ENCODE results near the gene SNED1. TPM values are rescaled to one million over a fixed set of nuclear protein-coding genes. Genes with fewer than 3 reads are reported as not detected.
A peak's percentile ranks its signal among the peaks of the same experiment; 100 is the strongest.

The SNED1 gene
- polyA plus RNA-seq, 3 donors, result 0.02 to 3.4 (median 0.12) TPM

DNA sequence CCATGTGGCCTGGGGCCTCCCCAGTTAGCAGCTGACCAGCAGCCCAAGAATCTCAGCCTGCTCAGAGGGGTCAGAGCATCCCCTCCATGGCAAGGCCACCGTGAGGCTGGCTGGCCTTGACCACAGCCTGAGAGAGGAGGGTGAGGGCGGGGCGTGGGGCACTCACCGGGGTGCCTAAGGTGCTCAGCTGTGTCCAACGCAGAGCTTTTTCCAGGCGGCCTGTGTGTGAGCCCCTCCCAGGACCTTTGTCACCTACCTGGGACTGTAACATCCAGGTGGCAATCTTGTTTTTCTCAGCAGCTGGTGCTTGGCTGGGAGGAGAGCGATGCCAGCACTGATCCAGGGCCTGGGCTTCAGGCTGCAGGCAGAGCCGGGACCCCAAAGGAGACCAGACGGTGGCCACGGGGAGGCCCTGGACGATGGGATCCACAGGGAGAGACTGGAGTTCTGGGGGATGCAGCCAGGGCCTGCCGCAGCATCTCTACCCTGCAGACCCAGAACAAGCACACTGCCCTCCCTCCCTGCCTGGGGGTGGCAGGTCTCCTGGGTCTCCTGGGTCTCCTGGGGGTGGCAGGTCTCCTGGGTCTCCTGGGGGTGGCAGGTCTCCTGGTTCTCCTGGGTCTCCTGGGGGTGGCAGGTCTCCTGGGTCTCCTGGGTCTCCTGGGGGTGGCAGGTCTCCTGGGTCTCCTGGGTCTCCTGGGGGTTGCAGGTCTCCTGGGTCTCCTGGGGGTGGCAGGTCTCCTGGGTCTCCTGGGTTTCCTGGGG is 12.3 kb downstream of the SNED1 start:
- Histone ChIP-seq H3K36me3 (replicated peaks in 1 of 2; ENCODE audit: control insufficient read depth in 1 of 2, insufficient read depth in 2 of 2, low read length in 2 of 2) (no peaks in the 10 kb centered on the region), H2AFZ (ENCODE audit: insufficient read depth, low read depth, low read length, poor library complexity, severe bottlenecking) (no peak overlapping the region), H4K20me1 (ENCODE audit: insufficient read depth, low read length) (no peaks in the 10 kb centered on the region), H3K27me3 (ENCODE audit: control insufficient read depth in 2 of 2, insufficient read depth in 2 of 2, low read length in 2 of 2) (no peaks in the 10 kb centered on the region), H3K4me1 (ENCODE audit: control insufficient read depth in 1 of 2, insufficient read depth in 2 of 2, low read length in 2 of 2) (peaks cover 8 to 11% of the 10 kb centered on the region in 2 donors), H3K9ac (ENCODE audit: insufficient read depth, low read length, poor library complexity, severe bottlenecking) (no peak overlapping the region), H3K9me3 (replicated peaks in 1 of 2; ENCODE audit: control insufficient read depth in 1 of 2, insufficient read depth in 1 of 2, low read length in 2 of 2) (peaks cover 0 to under 1% of the 10 kb centered on the region in 2 donors), H3K79me2 (ENCODE audit: insufficient read depth, low read length) (no peaks in the 10 kb centered on the region), H3K4me2 (replicated peaks; ENCODE audit: extremely low read depth, low read length, poor library complexity, severe bottlenecking) (no peak overlapping the region), H3K27ac (ENCODE audit: low read depth in 1 of 2, low read length in 2 of 2) (no peak overlapping the region), H3K4me3 (replicated peaks in 1 of 3; ENCODE audit: low read depth in 2 of 3, low read length in 3 of 3) (peak overlapping the region in 1 of 3 experiments; percentile 59)
- Mint-ChIP-seq H3K27me3 (ENCODE audit: low read depth in 3 of 3) (peaks cover 9 to 30% (median 12%) of the 10 kb centered on the region in 3 donors), H3K4me1 (peaks cover 9% of the 10 kb centered on the region), H3K9me3 (peaks cover 1 to 6% (median 4%) of the 10 kb centered on the region in 7 donors), H3K4me3 (peak overlapping the region in 1 of 2 donors; percentile 82), H3K36me3 (no peaks in the 10 kb centered on the region), H3K27ac (no peak overlapping the region)
- intact Hi-C loops (cut with micrococcal nuclease), result no loop called here
- WGBS (ENCODE audit: insufficient coverage), result 71% methylated on average over 11 of the region's 12 CpGs
- DNase-seq, result no peak
- TF ChIP-seq, protein P1, sequence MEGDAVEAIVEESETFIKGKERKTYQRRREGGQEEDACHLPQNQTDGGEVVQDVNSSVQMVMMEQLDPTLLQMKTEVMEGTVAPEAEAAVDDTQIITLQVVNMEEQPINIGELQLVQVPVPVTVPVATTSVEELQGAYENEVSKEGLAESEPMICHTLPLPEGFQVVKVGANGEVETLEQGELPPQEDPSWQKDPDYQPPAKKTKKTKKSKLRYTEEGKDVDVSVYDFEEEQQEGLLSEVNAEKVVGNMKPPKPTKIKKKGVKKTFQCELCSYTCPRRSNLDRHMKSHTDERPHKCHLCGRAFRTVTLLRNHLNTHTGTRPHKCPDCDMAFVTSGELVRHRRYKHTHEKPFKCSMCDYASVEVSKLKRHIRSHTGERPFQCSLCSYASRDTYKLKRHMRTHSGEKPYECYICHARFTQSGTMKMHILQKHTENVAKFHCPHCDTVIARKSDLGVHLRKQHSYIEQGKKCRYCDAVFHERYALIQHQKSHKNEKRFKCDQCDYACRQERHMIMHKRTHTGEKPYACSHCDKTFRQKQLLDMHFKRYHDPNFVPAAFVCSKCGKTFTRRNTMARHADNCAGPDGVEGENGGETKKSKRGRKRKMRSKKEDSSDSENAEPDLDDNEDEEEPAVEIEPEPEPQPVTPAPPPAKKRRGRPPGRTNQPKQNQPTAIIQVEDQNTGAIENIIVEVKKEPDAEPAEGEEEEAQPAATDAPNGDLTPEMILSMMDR (IDR thresholded peaks at IDR 0.05), result no peak

GRCh38 chr2:241011296-241011600 is 12.8 kb downstream of the SNED1 start:
- H3K4me1 Mint-ChIP-seq, result peaks cover 9% of the 10 kb centered on the region
- TF ChIP-seq, protein P1 (IDR thresholded peaks at IDR 0.05), result no peak
- Histone ChIP-seq H3K9me3 (replicated peaks in 1 of 2; ENCODE audit: control insufficient read depth in 1 of 2, insufficient read depth in 1 of 2, low read length in 2 of 2) (no peaks in the 10 kb centered on the region), H3K9ac (ENCODE audit: insufficient read depth, low read length, poor library complexity, severe bottlenecking) (no peak overlapping the region), H4K20me1 (ENCODE audit: insufficient read depth, low read length) (no peaks in the 10 kb centered on the region), H3K4me3 (replicated peaks in 1 of 3; ENCODE audit: low read depth in 2 of 3, low read length in 3 of 3) (no peak overlapping the region), H3K4me2 (replicated peaks; ENCODE audit: extremely low read depth, low read length, poor library complexity, severe bottlenecking) (no peak overlapping the region), H3K27me3 (ENCODE audit: control insufficient read depth in 2 of 2, insufficient read depth in 2 of 2, low read length in 2 of 2) (no peaks in the 10 kb centered on the region), H3K36me3 (replicated peaks in 1 of 2; ENCODE audit: control insufficient read depth in 1 of 2, insufficient read depth in 2 of 2, low read length in 2 of 2) (no peaks in the 10 kb centered on the region), H3K27ac (ENCODE audit: low read depth in 1 of 2, low read length in 2 of 2) (no peak overlapping the region), H2AFZ (ENCODE audit: insufficient read depth, low read depth, low read length, poor library complexity, severe bottlenecking) (no peak overlapping the region), H3K79me2 (ENCODE audit: insufficient read depth, low read length) (no peaks in the 10 kb centered on the region), H3K4me1 (ENCODE audit: control insufficient read depth in 1 of 2, insufficient read depth in 2 of 2, low read length in 2 of 2) (peaks cover 8 to 11% of the 10 kb centered on the region in 2 donors)
- no peak overlapping the region for H3K27ac Mint-ChIP-seq
- H3K4me3 Mint-ChIP-seq, result no peak overlapping the region
- H3K9me3 Mint-ChIP-seq, result peaks cover 0 to 2% (median 0%) of the 10 kb centered on the region in 7 donors
- peaks cover 9 to 28% (median 12%) of the 10 kb centered on the region in 3 donors for H3K27me3 Mint-ChIP-seq (ENCODE audit: low read depth in 3 of 3)
- H3K36me3 Mint-ChIP-seq, result no peaks in the 10 kb centered on the region
- intact Hi-C loops (cut with micrococcal nuclease), result no loop called here
- no peak for DNase-seq
- WGBS (ENCODE audit: insufficient coverage), result 91% methylated on average over 5 of the region's 9 CpGs

Data from CD14-positive monocyte (primary cell).